Endothelial cell (in vitro differentiated cells): Measurements from ENCODE around the gene CBFB. TPM values are rescaled to one million over a fixed set of nuclear protein-coding genes. Genes with fewer than 3 reads are reported as not detected.

Source experiments
- DNase-seq: peaks from one replicate; pipeline ENCODE4 v3.0.0; 2021; ENCODE audit warnings: low spot score
- H3K27ac Mint-ChIP-seq: one replicate; pipeline ENCODE4 v1.8.0; 2021; ENCODE audit warnings: mixed read lengths, inconsistent platforms; ENCODE audit not compliant: unreplicated experiment
- H3K27me3 Mint-ChIP-seq: one replicate; pipeline ENCODE4 v1.8.0; 2021; ENCODE audit warnings: mild to moderate bottlenecking, moderate library complexity, mixed read lengths, inconsistent platforms; ENCODE audit not compliant: unreplicated experiment
- H3K36me3 Mint-ChIP-seq: one replicate; pipeline ENCODE4 v1.8.0; 2021; ENCODE audit warnings: mild to moderate bottlenecking, low read depth, mixed read lengths, inconsistent platforms; ENCODE audit not compliant: unreplicated experiment
- H3K4me1 Mint-ChIP-seq: one replicate; pipeline ENCODE4 v1.8.0; 2021; ENCODE audit warnings: mild to moderate bottlenecking, mixed read lengths, inconsistent platforms; ENCODE audit not compliant: unreplicated experiment
- H3K4me3 Mint-ChIP-seq: one replicate; pipeline ENCODE4 v1.8.0; 2021; ENCODE audit warnings: mild to moderate bottlenecking, mixed read lengths, inconsistent platforms; ENCODE audit not compliant: unreplicated experiment
- H3K9me3 Mint-ChIP-seq: one replicate; pipeline ENCODE4 v1.8.0; 2021; ENCODE audit warnings: mixed read lengths, inconsistent platforms; ENCODE audit not compliant: unreplicated experiment
- CTCF ChIP-seq: fragments of 200-600 bp; sonication (generic); IDR thresholded peaks from one replicate; pipeline ENCODE4 v1.5.0; 2021; ENCODE audit warnings: antibody characterized with exemption; ENCODE audit not compliant: unreplicated experiment
- total RNA-seq: library from RNA; stranded (reverse); fragmentation: NEBNext Ultra II Directional; extraction: Animal tissue kit (Norgen Biotek cat#: 25700); gene quantifications from one replicate; pipeline ENCODE4 v1.2.1, GENCODE V29; 2021; ENCODE audit not compliant: unreplicated experiment

CBFB gene
- total RNA-seq, 1 donor from 2014 or later = 65.8 TPM

- Mint-ChIP-seq H3K4me1 (peaks cover 22% of the 10 kb centered on the region), H3K4me3 (no peak overlapping the region), H3K27me3 (no peaks in the 10 kb centered on the region), H3K36me3 (no peaks in the 10 kb centered on the region), H3K9me3 (no peaks in the 10 kb centered on the region), H3K27ac (no peak overlapping the region)
- no peak for TF ChIP-seq CTCF
- no peak for DNase-seq
Observed at GRCh38 chr16:67026570-67026969, 2.4 kb upstream of the CBFB start.

- no peaks in the 10 kb centered on the region for H3K9me3 Mint-ChIP-seq
- H3K36me3 Mint-ChIP-seq = no peaks in the 10 kb centered on the region
- H3K27ac Mint-ChIP-seq = no peak overlapping the region
- no peak for DNase-seq
- H3K4me3 Mint-ChIP-seq = no peak overlapping the region
- TF ChIP-seq CTCF = no peak
- H3K27me3 Mint-ChIP-seq = no peaks in the 10 kb centered on the region
- peaks cover 23% of the 10 kb centered on the region for H3K4me1 Mint-ChIP-seq
Observed at GRCh38 chr16:67027046-67027445, 1.9 kb upstream of the CBFB start.

- H3K27ac Mint-ChIP-seq = peak overlapping the region; percentile 61
- no peak for TF ChIP-seq CTCF
- DNase-seq = no peak
- H3K4me1 Mint-ChIP-seq = peaks cover 18% of the 10 kb centered on the region
- H3K9me3 Mint-ChIP-seq = no peaks in the 10 kb centered on the region
- H3K4me3 Mint-ChIP-seq = peak overlapping the region; percentile 84
- H3K36me3 Mint-ChIP-seq = no peaks in the 10 kb centered on the region
- H3K27me3 Mint-ChIP-seq = no peaks in the 10 kb centered on the region
Observed at GRCh38 chr16:67028167-67028695, 718 bp upstream of the CBFB start.

GRCh38 chr16:67029254-67030096, 526 bp downstream of the CBFB start:
- DNase-seq = peak; percentile 53
- Mint-ChIP-seq H3K4me1 (peaks cover 21% of the 10 kb centered on the region), H3K27ac (peak overlapping the region; percentile 52), H3K4me3 (peak overlapping the region; percentile 95), H3K36me3 (no peaks in the 10 kb centered on the region), H3K27me3 (no peaks in the 10 kb centered on the region), H3K9me3 (no peaks in the 10 kb centered on the region)
- TF ChIP-seq CTCF = no peak

GRCh38 chr16:67030221-67030962, 1.4 kb downstream of the CBFB start:
- no peaks in the 10 kb centered on the region for H3K27me3 Mint-ChIP-seq
- H3K9me3 Mint-ChIP-seq = no peaks in the 10 kb centered on the region
- no peak for DNase-seq
- peaks cover 26% of the 10 kb centered on the region for H3K4me1 Mint-ChIP-seq
- no peak for TF ChIP-seq CTCF
- H3K4me3 Mint-ChIP-seq = peak overlapping the region; percentile 95
- no peaks in the 10 kb centered on the region for H3K36me3 Mint-ChIP-seq
- H3K27ac Mint-ChIP-seq = peak overlapping the region; percentile 52
